A673 (cell line): ENCODE data around the gene TRIP4. TPM values are rescaled to one million over a fixed set of nuclear protein-coding genes. Genes with fewer than 3 reads are reported as not detected.
A peak's percentile ranks its signal among the peaks of the same experiment; 100 is the strongest.

Source experiments
- BruUV-seq: library from RNA; stranded (reverse); fragments of 400-500 nt; replicated peaks from 2 replicates; lab custom pipeline; 2021; lab: Mats Ljungman, UMichigan
- CTCF ChIA-PET: fragments of 300-600 bp; sonication (Branson Sonifier 250); formaldehyde crosslinking; loops from one replicate; lab custom pipeline; 2022; ENCODE audit warnings: antibody characterized with exemption; lab: Charles Lee
- POLR2A ChIA-PET: fragments of 300-600 bp; sonication (Branson Sonifier 250); formaldehyde crosslinking; loops from one replicate; lab custom pipeline; 2022; ENCODE audit warnings: antibody characterized with exemption; ENCODE audit not compliant: low non-redundant PET; lab: Charles Lee
- DNase-seq: peaks from one replicate; pipeline ENCODE4 v3.0.0-alpha.2; 2015; ENCODE audit warnings: low spot score
- H3K27ac ChIP-seq: fragments of 200-600 bp; sonication (generic); 2 replicates; pipeline ENCODE4 v1.5.1; 2016; ENCODE audit warnings: mixed run types, low read depth, mild to moderate bottlenecking, mixed read lengths, antibody characterized with exemption, low read length; ENCODE audit not compliant: poor library complexity, severe bottlenecking
- H3K27me3 ChIP-seq: fragments of 200-600 bp; sonication (generic); replicated peaks from 2 replicates; pipeline ENCODE4 v1.6.1; 2017; ENCODE audit warnings: mixed run types, low read depth, mild to moderate bottlenecking, mixed read lengths, antibody characterized with exemption, low read length; ENCODE audit not compliant: insufficient read depth, poor library complexity
- H3K36me3 ChIP-seq: fragments of 200-600 bp; sonication (generic); 2 replicates; pipeline ENCODE4 v1.6.1; 2016; ENCODE audit warnings: mixed run types, mild to moderate bottlenecking, mixed read lengths, antibody characterized with exemption, low read length; ENCODE audit not compliant: insufficient read depth, poor library complexity, severe bottlenecking
- H3K4me1 ChIP-seq: fragments of 200-600 bp; sonication (generic); 2 replicates; pipeline ENCODE4 v1.6.1; 2017; ENCODE audit warnings: mixed run types, mild to moderate bottlenecking, mixed read lengths, antibody characterized with exemption, low read length; ENCODE audit not compliant: insufficient read depth, poor library complexity, severe bottlenecking
- H3K4me3 ChIP-seq: fragments of 200-600 bp; sonication (generic); 2 replicates; pipeline ENCODE4 v1.5.1; 2016; ENCODE audit warnings: low read depth, mixed run types, mild to moderate bottlenecking, mixed read lengths, low read length; ENCODE audit not compliant: poor library complexity, severe bottlenecking
- H3K9me3 ChIP-seq: fragments of 200-600 bp; sonication (generic); 2 replicates; pipeline ENCODE4 v1.6.1; 2016; ENCODE audit warnings: mixed run types, low read depth, mild to moderate bottlenecking, mixed read lengths, antibody characterized with exemption, low read length; ENCODE audit not compliant: poor library complexity, severe bottlenecking
- EZH2 ChIP-seq: fragments of 200-600 bp; sonication (generic); IDR thresholded peaks from 2 replicates; pipeline ENCODE4 v1.6.1; 2017; ENCODE audit warnings: borderline replicate concordance, low read depth, mild to moderate bottlenecking, mixed read lengths, antibody characterized with exemption, low read length; ENCODE audit not compliant: poor library complexity, severe bottlenecking
- intact Hi-C: fragments of 100-400 bp; cut with micrococcal nuclease; formaldehyde crosslinking; loops from one replicate; pipeline ENCODE4 v1.10.0; 2022; ENCODE audit not compliant: unreplicated experiment
- total RNA-seq: library from RNA; stranded (reverse); gene quantifications from 2 replicates; pipeline ENCODE4 v1.2.3, GENCODE V29; 2021
- TF ChIP-seq, protein P1 (sequence below): fragments of 300-800, 200-600 bp; sonication (generic); conservative IDR thresholded peaks from 2 replicates; pipeline ENCODE4 v1.5.1; 2017; ENCODE audit warnings: low read depth, mild to moderate bottlenecking, antibody characterized with exemption, low read length, moderate library complexity, mixed read lengths

TRIP4 gene
- total RNA-seq, 1 experiment from 2014 or later = 24.9 TPM

DNA sequence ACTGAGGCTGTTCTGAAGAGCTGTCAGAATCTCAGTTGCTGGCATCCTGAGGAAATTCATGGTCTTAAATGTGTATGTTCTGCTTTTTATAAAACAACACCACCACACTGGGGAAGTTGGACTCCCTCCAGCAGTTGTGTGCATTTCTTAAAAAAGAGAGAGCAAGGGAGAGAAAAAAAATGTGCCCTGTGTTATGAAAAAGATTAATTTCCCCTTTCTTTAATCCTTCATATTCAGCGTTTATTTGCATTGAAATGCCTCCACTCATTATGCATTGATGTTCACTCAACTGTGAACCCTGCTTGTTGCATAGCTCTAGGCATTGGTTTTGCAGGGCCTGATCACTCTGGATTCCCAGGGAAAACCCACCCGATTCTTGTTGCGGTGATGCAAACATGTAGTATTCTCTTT, 68.3 kb downstream of the TRIP4 start:
- H3K9me3 ChIP-seq = no peaks in the 10 kb centered on the region
- intact Hi-C loops = no loop called here
- TF ChIP-seq EZH2 = no peak
- TF ChIP-seq, protein P1, sequence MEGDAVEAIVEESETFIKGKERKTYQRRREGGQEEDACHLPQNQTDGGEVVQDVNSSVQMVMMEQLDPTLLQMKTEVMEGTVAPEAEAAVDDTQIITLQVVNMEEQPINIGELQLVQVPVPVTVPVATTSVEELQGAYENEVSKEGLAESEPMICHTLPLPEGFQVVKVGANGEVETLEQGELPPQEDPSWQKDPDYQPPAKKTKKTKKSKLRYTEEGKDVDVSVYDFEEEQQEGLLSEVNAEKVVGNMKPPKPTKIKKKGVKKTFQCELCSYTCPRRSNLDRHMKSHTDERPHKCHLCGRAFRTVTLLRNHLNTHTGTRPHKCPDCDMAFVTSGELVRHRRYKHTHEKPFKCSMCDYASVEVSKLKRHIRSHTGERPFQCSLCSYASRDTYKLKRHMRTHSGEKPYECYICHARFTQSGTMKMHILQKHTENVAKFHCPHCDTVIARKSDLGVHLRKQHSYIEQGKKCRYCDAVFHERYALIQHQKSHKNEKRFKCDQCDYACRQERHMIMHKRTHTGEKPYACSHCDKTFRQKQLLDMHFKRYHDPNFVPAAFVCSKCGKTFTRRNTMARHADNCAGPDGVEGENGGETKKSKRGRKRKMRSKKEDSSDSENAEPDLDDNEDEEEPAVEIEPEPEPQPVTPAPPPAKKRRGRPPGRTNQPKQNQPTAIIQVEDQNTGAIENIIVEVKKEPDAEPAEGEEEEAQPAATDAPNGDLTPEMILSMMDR = no peak
- H3K4me1 ChIP-seq = peaks cover 59% of the 10 kb centered on the region
- no peak overlapping the region for H3K27ac ChIP-seq
- DNase-seq = peak; percentile 84
- H3K36me3 ChIP-seq = no peaks in the 10 kb centered on the region
- CTCF ChIA-PET = interaction anchor here (0.6 kb wide), 1 partner anchor 10 kb away, joined by 8 read pairs; no protein-coding TSS in a partner anchor
- no TSS peak for BruUV-seq
- no peaks in the 10 kb centered on the region for H3K27me3 ChIP-seq
- no peak overlapping the region for H3K4me3 ChIP-seq
- POLR2A ChIA-PET = no interaction called here

DNA sequence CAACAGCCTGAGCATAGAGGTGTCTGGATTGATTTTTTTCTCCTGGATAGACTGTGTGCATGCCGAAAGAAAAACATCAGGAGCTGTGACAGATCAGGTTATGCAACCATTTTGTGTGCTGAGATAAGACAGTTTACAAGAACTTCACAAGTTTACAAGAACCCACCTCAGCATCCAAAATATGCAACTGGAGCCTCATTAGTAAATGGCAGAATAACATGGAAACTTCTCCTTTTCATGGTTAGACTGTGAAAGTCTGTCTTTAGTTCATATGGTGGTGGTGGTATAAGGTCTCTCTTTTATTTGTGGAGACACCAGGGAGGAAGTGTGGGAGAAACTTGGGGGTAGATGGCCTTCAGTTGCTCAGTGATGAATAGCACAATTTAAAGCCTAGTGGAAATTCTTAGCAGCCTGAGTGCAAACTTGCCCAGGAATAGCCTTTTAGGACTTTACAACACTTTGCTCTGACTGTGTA, 69.0 kb downstream of the TRIP4 start:
- DNase-seq = no peak
- TF ChIP-seq, protein P1 = no peak
- no peak for TF ChIP-seq EZH2
- POLR2A ChIA-PET = no interaction called here

DNA sequence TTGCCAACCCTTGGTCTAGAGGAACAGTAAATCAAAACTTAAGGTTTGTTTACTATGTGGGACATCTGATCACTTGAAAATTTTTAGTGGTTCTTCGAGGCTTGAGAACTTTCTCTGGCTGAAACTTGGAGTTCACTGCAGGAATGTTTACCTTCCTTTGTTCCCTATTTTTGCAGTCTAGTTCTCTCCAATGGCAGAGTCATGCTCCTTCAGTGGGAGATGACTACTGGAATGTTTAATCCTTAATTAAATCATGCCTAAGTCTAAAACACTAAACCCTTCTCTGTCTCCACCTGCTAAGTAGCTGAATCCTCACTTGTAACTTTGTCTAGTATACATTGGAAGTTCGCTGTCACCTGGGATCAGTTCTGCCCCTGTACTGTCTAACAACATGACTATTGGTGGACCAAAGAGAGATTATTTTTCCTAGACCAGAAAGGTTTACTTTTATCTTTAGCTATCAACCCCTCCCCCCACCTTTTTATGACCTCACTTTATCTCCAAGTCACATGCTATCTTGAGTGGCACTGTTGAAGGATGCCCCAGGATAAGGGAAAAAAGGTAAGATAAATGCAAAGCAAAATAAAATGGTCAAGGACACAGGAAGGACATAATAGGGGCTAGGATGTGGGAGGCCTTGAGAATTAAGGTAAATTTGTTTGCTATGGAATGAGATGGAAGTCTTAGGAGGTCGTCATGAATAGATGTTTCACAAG, 71.6 kb downstream of the TRIP4 start:
- ChIA-PET POLR2A (no interaction called here), CTCF (interaction anchor here (0.6 to 1.0 kb wide), 2 partner anchors 31 to 50 kb away, joined by 3 to 4 read pairs; no protein-coding TSS in a partner anchor)
- TF ChIP-seq EZH2 = no peak
- TF ChIP-seq, protein P1 = no peak
- BruUV-seq = no TSS peak
- intact Hi-C loops = no loop called here
- Histone ChIP-seq H3K27me3 (no peaks in the 10 kb centered on the region), H3K4me1 (peaks cover 64% of the 10 kb centered on the region), H3K36me3 (no peaks in the 10 kb centered on the region), H3K9me3 (no peaks in the 10 kb centered on the region), H3K27ac (no peak overlapping the region), H3K4me3 (no peak overlapping the region)
- no peak for DNase-seq

More for the DNA sequence above, 69.0 kb downstream of the TRIP4 start:
- no peak overlapping the region for H3K4me3 ChIP-seq
- no peaks in the 10 kb centered on the region for H3K36me3 ChIP-seq
- intact Hi-C loops = no loop called here
- no peaks in the 10 kb centered on the region for H3K9me3 ChIP-seq
- H3K27me3 ChIP-seq = no peaks in the 10 kb centered on the region
- no peak overlapping the region for H3K27ac ChIP-seq
- no TSS peak for BruUV-seq
- peaks cover 59% of the 10 kb centered on the region for H3K4me1 ChIP-seq
- CTCF ChIA-PET = interaction anchor here (0.6 kb wide), 1 partner anchor 9 kb away, joined by 8 read pairs; no protein-coding TSS in a partner anchor
